ENCODE results near the gene COPS4. TPM values are rescaled to one million over a fixed set of nuclear protein-coding genes. Genes with fewer than 3 reads are reported as not detected.
"Not testable (repeated sequence)": the region's sequence is repeated elsewhere in the genome, so short reads cannot be mapped to it uniquely, and the experiment has no call there.

COPS4 gene
- total RNA-seq, 2 experiments from 2014 or later, result 27.6 to 33.1 TPM

DNA sequence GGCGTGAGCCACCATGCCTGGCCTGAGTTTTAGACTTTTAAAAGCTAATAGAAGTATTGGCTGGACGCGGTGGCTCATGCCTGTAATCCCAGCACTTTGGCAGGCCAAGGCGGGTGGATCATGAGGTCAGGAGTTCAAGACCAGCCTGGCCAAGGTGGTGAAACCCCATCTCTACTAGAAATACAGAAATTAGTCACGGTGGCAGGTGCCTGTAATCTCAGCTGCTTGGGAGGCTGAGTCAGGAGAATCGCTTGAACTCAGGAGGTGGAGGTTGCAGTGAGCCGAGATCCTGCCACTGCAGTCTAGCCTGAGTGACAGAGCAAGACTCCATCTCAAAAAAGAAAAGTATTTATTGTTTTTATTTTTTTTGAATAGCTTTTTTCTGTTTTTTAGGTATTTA lies 39.8 kb downstream of the COPS4 start:
- DNase-seq, result peak; percentile 45
- not testable (repeated sequence) for H3K4me3 Mint-ChIP-seq; H3K27ac Mint-ChIP-seq; H3K9me3 Mint-ChIP-seq (ENCODE audit: low read depth); H3K27me3 Mint-ChIP-seq; ATAC-seq
- Mint-ChIP-seq H3K36me3 (peaks cover 30% of the 10 kb centered on the region), H3K4me1 (peaks cover 25% of the 10 kb centered on the region)
- CTCF ChIA-PET, result interaction anchor here (0.6 to 6.1 kb wide), 29 partner anchors 9 to 209 kb away, joined by 3 to 55 read pairs (median 4); partner anchors contain the start of genes COQ2 and PLAC8

DNA sequence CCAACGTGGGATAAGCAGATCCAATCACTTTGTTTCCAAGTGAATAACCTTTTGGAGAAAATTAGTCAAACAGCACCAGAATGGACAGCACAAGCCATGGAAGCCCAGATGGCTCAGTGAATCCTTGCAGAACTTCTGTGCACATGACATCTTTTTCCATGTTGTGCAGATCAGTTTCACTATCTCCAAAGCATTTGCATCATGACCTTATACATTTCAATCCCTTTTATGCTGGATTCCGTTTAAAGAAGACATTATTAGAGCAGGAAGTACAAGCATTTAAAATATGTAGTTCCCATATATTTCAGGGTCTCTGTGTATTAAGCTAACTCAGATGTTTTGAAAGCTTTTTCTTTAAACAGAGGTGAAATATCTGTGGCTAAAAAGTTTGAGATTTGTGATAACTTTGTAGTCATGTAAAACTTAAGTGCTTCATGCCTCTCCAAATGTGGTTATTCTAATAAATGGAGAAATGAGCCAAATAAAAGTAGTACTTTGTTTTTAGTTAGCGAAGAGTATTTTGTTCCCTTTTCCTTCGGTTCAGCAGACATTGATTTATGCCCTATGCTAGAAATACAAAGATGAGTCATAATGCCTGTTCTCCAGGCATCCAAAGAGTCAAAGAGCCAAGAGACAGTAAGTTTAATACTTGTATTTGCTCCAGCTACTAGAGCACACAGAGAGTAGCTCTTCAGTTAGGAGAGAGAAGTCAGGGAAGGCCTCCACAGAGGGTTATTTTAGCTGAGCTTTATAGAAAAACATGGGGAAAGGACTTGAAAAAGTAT lies 40.5 kb downstream of the COPS4 start:
- H3K36me3 Mint-ChIP-seq, result peaks cover 24% of the 10 kb centered on the region
- no peaks in the 10 kb centered on the region for H3K9me3 Mint-ChIP-seq (ENCODE audit: low read depth)
- H3K4me1 Mint-ChIP-seq, result peaks cover 25% of the 10 kb centered on the region
- CTCF ChIA-PET, result interaction anchor here (0.9 to 6.1 kb wide), 21 partner anchors 8 to 223 kb away, joined by 3 to 55 read pairs (median 4); partner anchors contain the start of genes COQ2 and PLAC8
- DNase-seq (no peak), ATAC-seq (no peak)
- no peaks in the 10 kb centered on the region for H3K27me3 Mint-ChIP-seq
- no peak overlapping the region for H3K27ac Mint-ChIP-seq
- H3K4me3 Mint-ChIP-seq, result no peak overlapping the region

DNA sequence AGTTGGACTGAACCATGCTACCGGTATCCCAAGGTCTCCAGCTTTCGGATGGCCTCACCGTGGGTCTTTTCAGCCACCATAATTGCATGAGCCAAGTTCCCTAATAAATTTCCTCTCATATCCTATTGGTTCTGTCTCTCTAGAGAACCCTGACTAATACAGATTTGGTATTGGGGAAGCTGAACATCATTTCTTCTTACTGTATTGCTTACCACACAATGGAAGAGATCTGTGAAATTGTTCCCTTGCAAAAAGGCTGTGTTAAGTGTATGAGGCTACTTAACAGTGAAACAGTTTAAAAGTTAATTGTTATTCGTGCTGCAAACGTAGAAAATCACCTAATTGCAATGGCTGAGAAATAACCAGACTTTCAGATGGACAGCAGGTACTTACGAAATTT lies 45.6 kb downstream of the COPS4 start:
- H3K36me3 Mint-ChIP-seq, result peaks cover 17% of the 10 kb centered on the region
- H3K4me1 Mint-ChIP-seq, result peaks cover 32% of the 10 kb centered on the region
- H3K9me3 Mint-ChIP-seq (ENCODE audit: low read depth), result no peaks in the 10 kb centered on the region
- no peaks in the 10 kb centered on the region for H3K27me3 Mint-ChIP-seq
- H3K4me3 Mint-ChIP-seq, result no peak overlapping the region
- CTCF ChIA-PET, result interaction anchor here (3.0 kb wide), 1 partner anchor 171 kb away, joined by 11 read pairs; no protein-coding TSS in a partner anchor
- ATAC-seq (no peak), DNase-seq (no peak)
- no peak overlapping the region for H3K27ac Mint-ChIP-seq

DNA sequence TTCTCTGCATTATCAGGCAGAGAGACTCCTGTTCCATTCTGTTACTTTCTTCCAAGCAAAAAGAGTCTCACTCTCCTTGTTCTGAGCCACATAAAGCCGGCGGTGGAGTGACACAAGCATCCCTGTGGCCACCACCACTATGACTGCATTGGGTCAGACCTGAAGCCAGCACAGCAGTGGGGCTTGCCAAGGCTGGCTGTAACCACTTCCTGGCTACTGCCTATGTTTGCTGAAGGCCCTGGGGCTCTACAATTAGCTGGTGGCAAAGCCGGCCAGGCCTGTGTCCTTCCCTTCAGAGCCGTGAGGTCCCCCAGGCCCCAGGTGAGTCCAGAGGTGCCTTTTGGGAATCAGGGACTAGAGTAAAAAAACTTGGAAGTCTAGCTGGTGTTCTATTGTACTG lies 47.8 kb downstream of the COPS4 start:
- Mint-ChIP-seq H3K27ac (no peak overlapping the region), H3K4me1 (peaks cover 29% of the 10 kb centered on the region), H3K9me3 (ENCODE audit: low read depth) (no peaks in the 10 kb centered on the region), H3K4me3 (no peak overlapping the region), H3K36me3 (peaks cover 6% of the 10 kb centered on the region), H3K27me3 (no peaks in the 10 kb centered on the region)
- peak; percentile 58 for DNase-seq
- CTCF ChIA-PET, result interaction anchor here (1.2 to 3.7 kb wide), 6 partner anchors 8 to 305 kb away, joined by 4 to 21 read pairs (median 8); partner anchors contain the start of gene COQ2
- no peak for ATAC-seq

DNA sequence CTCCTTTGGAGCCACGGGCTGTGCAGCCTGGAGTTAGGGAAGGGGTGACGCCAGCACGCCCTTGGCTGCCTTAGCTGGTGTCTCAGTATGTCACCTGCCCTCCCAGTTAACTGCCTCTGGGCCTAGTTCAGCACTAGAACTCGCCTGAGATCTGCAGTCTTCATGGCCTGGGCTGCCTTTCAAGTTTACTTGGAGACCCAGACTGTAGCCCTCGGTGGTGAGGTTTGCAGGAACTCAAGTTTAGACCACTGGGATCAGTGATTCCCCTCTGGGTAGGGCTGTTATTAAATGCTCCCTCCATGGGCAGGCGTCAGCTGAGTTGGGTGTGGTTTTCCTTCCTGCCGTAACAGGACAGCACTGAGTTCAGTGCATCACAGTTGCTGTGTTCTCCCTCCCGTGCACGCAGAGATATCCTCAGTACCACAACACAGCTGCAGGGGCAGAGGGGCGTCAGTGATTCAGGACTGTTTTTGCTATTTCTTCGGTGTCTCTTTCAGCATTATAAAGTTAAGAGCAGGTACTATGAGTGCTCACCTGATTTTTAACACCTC lies 49.0 kb downstream of the COPS4 start:
- peaks cover 15% of the 10 kb centered on the region for H3K36me3 Mint-ChIP-seq
- DNase-seq (peak; percentile 87), ATAC-seq (peak; percentile 98)
- CTCF ChIA-PET, result interaction anchor here (0.6 to 3.7 kb wide), 18 partner anchors 9 to 370 kb away, joined by 3 to 21 read pairs (median 4); partner anchors contain the start of genes COQ2 and LIN54
- peak overlapping the region; percentile 84 for H3K27ac Mint-ChIP-seq
- H3K4me3 Mint-ChIP-seq, result no peak overlapping the region
- no peaks in the 10 kb centered on the region for H3K9me3 Mint-ChIP-seq (ENCODE audit: low read depth)
- H3K27me3 Mint-ChIP-seq, result no peaks in the 10 kb centered on the region
- peaks cover 26% of the 10 kb centered on the region for H3K4me1 Mint-ChIP-seq

DNA sequence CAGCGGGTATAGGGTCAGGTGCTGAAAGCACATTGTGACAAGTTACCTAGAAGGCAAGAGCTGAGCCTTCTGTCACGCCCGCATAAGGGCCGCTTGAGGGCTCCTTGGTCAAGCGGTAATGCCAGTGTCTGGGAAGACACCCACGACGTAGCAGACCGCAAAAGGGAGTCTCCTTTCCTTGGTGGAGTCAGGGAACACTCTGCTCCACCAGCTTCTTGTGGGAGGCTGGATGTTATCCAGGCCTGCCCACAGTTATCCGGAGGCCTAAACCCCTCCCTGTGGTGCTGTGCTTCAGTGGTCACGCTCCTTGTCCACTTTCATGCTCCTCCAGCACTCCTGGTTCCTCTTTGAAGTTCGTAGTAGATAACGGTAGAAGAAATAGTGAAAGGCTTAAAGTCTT lies 50.0 kb downstream of the COPS4 start:
- Mint-ChIP-seq H3K36me3 (peaks cover 21% of the 10 kb centered on the region), H3K4me1 (peaks cover 26% of the 10 kb centered on the region), H3K27ac (peak overlapping the region; percentile 22)
- not testable (repeated sequence) for H3K27me3 Mint-ChIP-seq; H3K4me3 Mint-ChIP-seq; H3K9me3 Mint-ChIP-seq (ENCODE audit: low read depth); ATAC-seq; DNase-seq
- CTCF ChIA-PET, result interaction anchor here (0.8 to 3.7 kb wide), 10 partner anchors 11 to 198 kb away, joined by 3 to 21 read pairs (median 8); partner anchors contain the start of gene COQ2

DNA sequence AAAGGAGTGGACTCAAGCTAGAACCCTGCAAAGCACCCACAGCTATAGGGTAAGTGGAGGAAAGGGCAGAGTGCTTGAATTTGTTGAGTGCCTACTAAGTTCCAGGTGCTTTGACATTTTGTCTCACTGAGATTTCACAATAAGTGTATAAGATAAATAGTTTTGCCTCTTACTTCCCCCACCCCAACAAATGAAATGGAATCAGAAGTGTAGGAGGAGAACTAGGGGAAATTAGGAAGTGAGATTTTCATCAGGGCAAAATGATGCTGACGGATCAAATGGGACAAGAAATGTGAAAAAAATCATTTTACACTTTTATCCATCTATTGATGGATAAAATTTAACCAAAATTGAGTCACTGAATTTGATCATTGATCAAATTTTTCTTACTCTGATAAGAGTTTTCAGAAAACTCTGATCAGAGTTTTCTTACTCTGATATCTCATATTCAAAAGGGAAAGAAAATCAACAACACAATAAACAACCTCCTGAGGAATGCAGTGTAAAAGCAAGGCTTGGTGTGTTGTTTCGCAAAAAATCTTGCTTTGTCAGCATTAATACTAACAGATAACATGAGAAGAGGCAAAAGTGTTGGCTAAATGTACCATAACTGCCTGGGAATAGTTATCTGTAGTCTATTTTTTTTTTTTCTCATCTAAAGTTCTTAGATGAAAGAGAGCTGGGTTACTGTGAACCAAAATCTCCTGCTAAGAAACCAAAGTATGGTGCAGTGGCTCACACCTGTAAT lies 54.6 kb downstream of the COPS4 start:
- Mint-ChIP-seq H3K27ac (no peak overlapping the region), H3K9me3 (ENCODE audit: low read depth) (no peaks in the 10 kb centered on the region), H3K27me3 (no peaks in the 10 kb centered on the region), H3K4me3 (no peak overlapping the region), H3K36me3 (peaks cover 38% of the 10 kb centered on the region), H3K4me1 (peaks cover 4% of the 10 kb centered on the region)
- ATAC-seq (no peak), DNase-seq (no peak)
- CTCF ChIA-PET, result interaction anchor here (0.6 kb wide), 1 partner anchor 171 kb away, joined by 3 read pairs; no protein-coding TSS in a partner anchor

DNA sequence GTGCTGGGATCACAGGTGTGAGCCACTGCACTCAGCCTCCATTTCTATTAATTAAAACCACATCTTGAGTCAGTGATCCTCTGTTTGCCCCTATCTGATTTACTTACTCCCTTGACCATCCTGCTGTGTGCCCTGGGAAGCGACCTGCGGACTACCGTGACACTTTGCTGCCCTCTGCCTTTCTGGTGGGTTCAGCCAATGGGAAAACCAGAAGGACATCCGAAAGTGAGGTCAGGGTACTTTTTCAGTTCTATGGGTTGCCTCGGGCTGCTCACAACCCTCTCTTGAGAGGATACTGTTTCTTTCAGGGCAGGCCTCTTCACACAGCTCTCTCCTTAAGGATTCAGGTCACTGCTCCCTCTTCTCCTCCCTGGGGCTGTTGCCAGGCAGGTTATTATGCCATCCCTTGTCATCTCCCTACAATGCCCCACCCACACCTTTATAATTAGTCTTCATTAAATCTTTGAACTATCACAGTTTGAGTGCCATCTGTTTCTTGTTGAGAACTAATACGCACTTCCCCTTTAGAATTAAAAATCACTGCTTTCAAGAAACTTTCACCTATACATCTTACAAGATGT lies 58.2 kb downstream of the COPS4 start:
- H3K27ac Mint-ChIP-seq, result no peak overlapping the region
- H3K4me1 Mint-ChIP-seq, result no peaks in the 10 kb centered on the region
- ATAC-seq, result no peak
- no peak for DNase-seq
- peaks cover 57% of the 10 kb centered on the region for H3K36me3 Mint-ChIP-seq
- CTCF ChIA-PET, result interaction anchor here (0.9 kb wide), 1 partner anchor 10 kb away, joined by 4 read pairs; no protein-coding TSS in a partner anchor
- no peaks in the 10 kb centered on the region for H3K27me3 Mint-ChIP-seq
- H3K4me3 Mint-ChIP-seq, result no peak overlapping the region
- H3K9me3 Mint-ChIP-seq (ENCODE audit: low read depth), result no peaks in the 10 kb centered on the region

DNA sequence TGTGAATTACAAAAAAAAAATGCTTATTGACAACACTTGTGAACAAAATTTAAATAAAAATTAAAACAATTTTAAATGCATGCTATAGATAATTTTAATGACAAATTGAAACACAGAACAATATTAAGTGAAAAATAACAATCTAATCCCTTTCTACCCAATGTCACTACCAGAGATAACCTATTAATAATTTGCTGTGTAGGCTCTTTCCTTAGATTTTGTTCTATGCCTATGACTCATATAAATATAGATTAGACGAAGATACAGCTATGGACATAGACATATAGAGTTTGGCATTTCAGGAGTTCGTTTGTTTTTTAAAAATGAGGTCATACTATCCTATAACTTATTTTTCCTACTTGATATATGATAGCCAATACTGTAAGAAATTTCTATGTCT lies 61.4 kb downstream of the COPS4 start:
- Mint-ChIP-seq H3K27ac (no peak overlapping the region), H3K9me3 (ENCODE audit: low read depth) (peaks cover 2% of the 10 kb centered on the region), H3K36me3 (peaks cover 62% of the 10 kb centered on the region), H3K4me3 (no peak overlapping the region), H3K27me3 (no peaks in the 10 kb centered on the region), H3K4me1 (peaks cover 3% of the 10 kb centered on the region)
- ATAC-seq (no peak), DNase-seq (no peak)
- CTCF ChIA-PET, result interaction anchor here (0.7 to 3.1 kb wide), 6 partner anchors 12 to 188 kb away, joined by 3 to 14 read pairs (median 4); partner anchors contain the start of gene COQ2

DNA sequence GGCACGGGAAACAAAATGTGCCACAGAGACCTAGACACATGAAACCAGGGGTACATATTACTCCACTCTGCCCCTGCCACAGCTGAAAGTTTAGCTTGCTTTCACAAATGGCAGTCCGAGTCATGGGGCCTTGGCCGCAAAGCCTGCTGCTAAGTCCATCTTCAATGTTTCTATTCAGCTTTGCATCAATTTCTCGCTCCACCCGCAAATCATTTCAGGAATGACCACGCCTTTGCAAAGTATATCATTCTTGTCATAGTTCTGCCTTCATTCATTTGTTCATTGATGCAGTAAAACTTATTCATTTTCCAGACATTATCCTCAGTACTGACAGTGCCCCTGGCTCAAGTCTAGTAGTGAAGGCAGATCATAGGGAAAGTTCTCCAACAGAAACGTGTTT lies 70.0 kb downstream of the COPS4 start:
- ATAC-seq (no peak), DNase-seq (no peak)
- Mint-ChIP-seq H3K27me3 (no peaks in the 10 kb centered on the region), H3K36me3 (peaks cover 53% of the 10 kb centered on the region), H3K27ac (no peak overlapping the region), H3K9me3 (ENCODE audit: low read depth) (no peaks in the 10 kb centered on the region), H3K4me1 (peaks cover 25% of the 10 kb centered on the region), H3K4me3 (no peak overlapping the region)
- CTCF ChIA-PET, result no interaction called here

DNA sequence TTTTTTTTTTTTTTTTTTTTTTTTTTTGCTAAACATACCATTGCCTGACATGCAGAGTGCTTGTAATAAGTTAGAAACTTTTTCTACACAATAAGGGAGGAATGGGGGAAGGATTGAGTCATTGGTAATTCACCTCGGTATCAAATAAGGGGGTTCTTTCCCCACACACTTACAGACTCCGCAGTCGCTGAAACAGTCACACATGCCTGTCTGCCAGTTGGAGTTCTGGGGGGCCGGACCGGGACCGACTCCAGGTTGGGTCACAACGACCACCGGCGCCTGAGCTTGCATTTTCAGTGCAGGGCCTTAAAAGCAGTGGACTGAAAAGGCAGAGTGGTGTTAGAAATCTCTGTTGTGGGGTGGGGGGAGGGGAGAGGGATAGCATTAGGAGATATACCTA lies 72.6 kb downstream of the COPS4 start:
- H3K27ac Mint-ChIP-seq, result no peak overlapping the region
- peaks cover 38% of the 10 kb centered on the region for H3K36me3 Mint-ChIP-seq
- no peaks in the 10 kb centered on the region for H3K27me3 Mint-ChIP-seq
- no peak for DNase-seq
- no peak for ATAC-seq
- peaks cover 37% of the 10 kb centered on the region for H3K4me1 Mint-ChIP-seq
- no peak overlapping the region for H3K4me3 Mint-ChIP-seq
- no peaks in the 10 kb centered on the region for H3K9me3 Mint-ChIP-seq (ENCODE audit: low read depth)
- CTCF ChIA-PET, result interaction anchor here (1.0 to 5.7 kb wide), 5 partner anchors 33 to 173 kb away, joined by 4 to 27 read pairs (median 4); no protein-coding TSS in a partner anchor

DNA sequence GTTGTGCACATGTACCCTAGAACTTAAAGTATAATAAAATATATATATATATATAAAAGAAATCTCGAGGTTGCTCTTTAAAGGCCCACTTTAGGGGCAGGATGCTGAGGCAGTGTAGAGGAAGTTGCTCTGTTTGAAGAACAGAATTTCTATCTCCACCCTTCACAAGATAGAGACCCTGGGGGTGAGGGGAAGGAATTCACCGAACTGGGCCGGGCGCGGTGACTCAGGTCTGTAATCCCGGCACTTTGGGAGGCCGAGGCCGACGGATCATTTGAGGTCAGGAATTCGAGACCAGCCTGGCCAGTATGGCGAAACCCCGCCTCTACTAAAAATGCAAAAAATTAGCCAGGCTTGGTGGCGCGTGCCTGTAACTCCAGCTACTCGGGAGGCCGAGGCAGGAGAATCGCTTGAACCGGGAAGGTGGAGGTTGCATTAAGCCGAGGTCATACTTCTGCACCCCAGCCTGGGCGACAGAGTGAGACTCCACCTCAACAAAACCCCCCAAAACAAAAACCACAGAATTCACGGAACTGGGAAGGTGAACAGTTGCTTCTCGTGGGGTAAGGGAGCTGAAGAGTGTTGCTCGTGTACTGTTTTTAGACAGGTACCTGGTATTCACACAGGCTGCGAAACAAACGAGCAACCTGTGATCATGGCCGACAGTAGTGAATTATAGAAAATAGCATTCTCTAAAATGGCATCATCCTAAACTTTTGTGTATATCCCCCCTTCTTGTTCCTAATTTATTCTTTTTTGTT lies 73.3 kb downstream of the COPS4 start:
- Mint-ChIP-seq H3K9me3 (ENCODE audit: low read depth) (no peaks in the 10 kb centered on the region), H3K27me3 (no peaks in the 10 kb centered on the region), H3K4me3 (peak overlapping the region; percentile 80), H3K27ac (peak overlapping the region; percentile 82), H3K4me1 (peaks cover 44% of the 10 kb centered on the region), H3K36me3 (peaks cover 37% of the 10 kb centered on the region)
- CTCF ChIA-PET, result interaction anchor here (1.0 to 5.7 kb wide), 7 partner anchors 13 to 172 kb away, joined by 3 to 27 read pairs (median 4); no protein-coding TSS in a partner anchor
- DNase-seq, result no peak
- ATAC-seq, result no peak
